Thymus (tissue), 11 donors: Measurements from ENCODE around the gene NR6A1. TPM values are rescaled to one million over a fixed set of nuclear protein-coding genes. Genes with fewer than 3 reads are reported as not detected.
"Not testable (repeated sequence)": the region's sequence is repeated elsewhere in the genome, so short reads cannot be mapped to it uniquely, and the experiment has no call there.

Experiments used
- DNase-seq, 9 donors: peaks; one replicate each; pipeline ENCODE4 v3.0.0-alpha.2; 2013; ENCODE audit warnings: low spot score in 9 of 9, low read depth in 6 of 9, missing footprints in 1 of 9
- H3K27ac ChIP-seq, 2 donors: one replicate each; pipeline ENCODE4 v1.5.1; 2013; ENCODE audit warnings: control low read depth in 1 of 2, low read depth in 1 of 2, low read length in 1 of 2, mild to moderate bottlenecking in 1 of 2, moderate library complexity in 1 of 2
- H3K27me3 ChIP-seq, 2 donors: one replicate each; pipeline ENCODE4 v1.5.1; 2013; ENCODE audit warnings: low read length in 1 of 2; ENCODE audit not compliant: control insufficient read depth in 2 of 2, insufficient read depth in 1 of 2
- H3K36me3 ChIP-seq, 2 donors: one replicate each; pipeline ENCODE4 v1.5.1; 2013; ENCODE audit warnings: low read length in 1 of 2, mild to moderate bottlenecking in 1 of 2, moderate library complexity in 1 of 2; ENCODE audit not compliant: control insufficient read depth in 2 of 2, insufficient read depth in 2 of 2
- H3K4me1 ChIP-seq, 2 donors: one replicate each; pipeline ENCODE4 v1.5.1; 2013; ENCODE audit warnings: low read length in 2 of 2; ENCODE audit not compliant: control insufficient read depth in 2 of 2, insufficient read depth in 2 of 2
- H3K4me3 ChIP-seq, 2 donors: one replicate each; pipeline ENCODE4 v1.5.1; 2013; ENCODE audit warnings: low read length in 2 of 2, control low read depth in 1 of 2, mild to moderate bottlenecking in 1 of 2
- H3K9me3 ChIP-seq, 2 donors: one replicate each; pipeline ENCODE4 v1.5.1; 2013; ENCODE audit warnings: low read length in 1 of 2, mild to moderate bottlenecking in 1 of 2; ENCODE audit not compliant: control insufficient read depth in 2 of 2, insufficient read depth in 1 of 2
- WGBS: extraction: QIAGEN DNeasy Blood & Tissue Kit; methylation state at CpG from one replicate; pipeline ENCODE4 v1.1.7; 2013; 5-methylcytosine and 5-hydroxymethylcytosine counted together
- polyA plus RNA-seq: library from polyadenylated mRNA; stranded (reverse); fragments of 200-250 nt; gene quantifications from one replicate; pipeline ENCODE4 v1.2.3, GENCODE V29; 2013
- total RNA-seq: library from RNA; stranded (reverse); fragments of 120-200 nt; gene quantifications from one replicate; pipeline ENCODE4 v1.2.4, GENCODE V29; 2013
- donor health status: healthy.

Gene NR6A1
- total and polyA plus RNA-seq, 2 donors = 0.47 to 0.52 TPM

DNA sequence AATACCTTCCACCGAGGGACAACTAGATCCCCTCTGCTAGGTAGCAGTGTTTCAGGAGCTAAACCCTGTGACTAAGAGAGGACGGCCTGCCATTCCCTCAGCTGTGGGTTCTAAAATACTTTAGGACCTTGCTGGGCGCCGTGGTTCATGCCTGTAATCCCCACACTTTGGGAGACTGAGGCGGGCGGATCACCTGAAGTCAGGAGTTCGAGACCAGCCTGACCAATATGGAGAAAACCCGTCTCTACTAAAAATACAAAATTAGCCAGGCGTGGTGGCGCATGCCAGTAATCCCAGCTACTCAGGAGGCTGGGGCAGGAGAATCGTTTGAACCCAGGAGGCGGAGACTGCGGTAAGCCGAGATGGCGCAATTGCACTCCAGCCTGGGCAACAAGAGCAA, 1.8 kb upstream of the NR6A1 start:
- H3K27me3 ChIP-seq = peaks cover 64 to 98% of the 10 kb centered on the region in 2 donors

DNA sequence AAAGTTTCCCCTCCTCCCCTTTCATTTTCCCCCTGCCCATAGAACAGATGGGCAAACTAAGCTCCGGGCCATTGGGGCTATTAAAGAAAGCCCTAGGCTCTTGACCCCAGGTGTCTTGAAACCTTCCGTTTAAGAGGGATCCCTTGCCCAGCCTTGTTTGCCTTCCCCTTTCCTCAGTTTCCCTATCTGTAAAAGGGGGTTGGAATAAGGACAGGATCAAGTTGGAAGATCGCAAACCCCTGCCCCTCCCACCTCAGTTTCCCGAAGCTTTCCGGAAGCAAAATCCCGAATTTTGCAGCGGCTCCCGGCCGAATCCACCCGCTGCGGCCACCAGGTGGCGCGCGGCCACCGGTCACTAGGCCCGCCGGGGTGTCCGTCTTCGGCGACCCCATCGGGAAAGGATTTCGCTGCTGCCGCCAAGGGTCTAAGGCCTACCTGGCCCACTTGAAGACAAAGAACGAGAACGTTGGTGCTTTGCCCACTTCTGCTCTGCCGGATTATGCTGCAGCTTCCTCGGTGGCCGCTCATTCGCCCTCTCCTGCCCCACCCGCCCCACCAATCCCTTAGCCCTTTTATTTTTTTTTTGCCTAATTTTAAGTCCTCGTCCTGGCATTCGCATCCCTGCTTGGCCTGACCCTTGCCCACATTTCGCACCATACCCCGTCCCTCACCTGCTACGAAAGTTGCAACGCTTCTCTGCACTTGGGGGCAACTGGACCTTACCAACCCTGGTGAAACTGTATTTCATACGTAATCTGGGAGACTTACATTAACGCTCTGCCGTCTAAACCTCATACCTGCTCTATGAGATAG, 962 bp upstream of the NR6A1 start:
- H3K36me3 ChIP-seq = no peaks in the 10 kb centered on the region
- peaks cover 0 to 4% of the 10 kb centered on the region in 2 donors for H3K9me3 ChIP-seq
- DNase-seq = peak in 2 of 9 donors; percentile 31 to 36
- peaks cover 11 to 23% of the 10 kb centered on the region in 2 donors for H3K4me1 ChIP-seq
- H3K27me3 ChIP-seq = peaks cover 64 to 98% of the 10 kb centered on the region in 2 donors
- H3K27ac ChIP-seq = no peak overlapping the region
- peak overlapping the region; percentile 45 to 78 for H3K4me3 ChIP-seq
- WGBS = 28% methylated on average over 39 of the region's 39 CpGs

More for the DNA sequence above, 1.8 kb upstream of the NR6A1 start:
- not testable (repeated sequence) for H3K9me3 ChIP-seq, DNase-seq, H3K36me3 ChIP-seq, H3K27ac ChIP-seq, H3K4me3 ChIP-seq
- H3K4me1 ChIP-seq = peaks cover 12 to 23% of the 10 kb centered on the region in 2 donors
- 95% methylated on average over 15 of the region's 15 CpGs for WGBS

DNA sequence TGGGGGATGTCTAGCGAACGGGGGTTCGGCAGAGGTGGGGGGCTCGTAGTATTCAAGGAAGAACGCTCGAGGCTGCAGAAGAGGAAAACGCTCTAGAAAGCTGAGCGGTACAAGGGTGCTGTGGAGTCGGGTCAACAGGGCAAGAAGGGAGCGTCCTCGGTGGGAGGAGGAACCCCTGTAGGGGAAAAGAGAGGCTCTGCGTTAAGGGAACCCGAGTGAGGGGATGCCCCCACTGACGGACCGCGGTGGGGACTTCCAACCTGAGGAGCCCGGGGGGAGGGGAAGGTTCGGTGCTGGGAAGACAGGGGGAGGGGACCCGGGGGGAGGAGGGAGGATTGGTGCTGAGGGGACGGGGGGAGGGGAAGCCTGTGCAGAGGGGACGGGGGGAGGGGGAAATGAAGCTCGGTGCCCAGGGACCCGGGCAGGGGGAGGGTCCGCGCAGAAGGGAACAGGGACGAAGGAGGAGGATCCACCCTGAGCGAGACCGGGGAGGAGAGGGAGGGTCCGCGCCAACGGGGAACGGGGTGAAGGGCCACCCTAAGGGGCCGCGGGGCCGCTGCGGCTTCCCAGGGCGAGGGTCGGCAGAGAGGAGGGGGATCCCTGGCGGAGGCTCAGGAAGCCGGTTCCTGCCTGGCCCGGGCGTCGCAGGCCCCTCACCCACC, 621 bp downstream of the NR6A1 start:
- H3K4me3 ChIP-seq = peak overlapping the region; percentile 43 to 78
- WGBS = 2% methylated on average over 43 of the region's 43 CpGs
- no peaks in the 10 kb centered on the region for H3K9me3 ChIP-seq
- H3K4me1 ChIP-seq = peaks cover 7 to 23% of the 10 kb centered on the region in 2 donors
- peak in 1 of 9 donors; percentile 35 for DNase-seq
- H3K36me3 ChIP-seq = no peaks in the 10 kb centered on the region
- peaks cover 54 to 95% of the 10 kb centered on the region in 2 donors for H3K27me3 ChIP-seq
- H3K27ac ChIP-seq = no peak overlapping the region

DNA sequence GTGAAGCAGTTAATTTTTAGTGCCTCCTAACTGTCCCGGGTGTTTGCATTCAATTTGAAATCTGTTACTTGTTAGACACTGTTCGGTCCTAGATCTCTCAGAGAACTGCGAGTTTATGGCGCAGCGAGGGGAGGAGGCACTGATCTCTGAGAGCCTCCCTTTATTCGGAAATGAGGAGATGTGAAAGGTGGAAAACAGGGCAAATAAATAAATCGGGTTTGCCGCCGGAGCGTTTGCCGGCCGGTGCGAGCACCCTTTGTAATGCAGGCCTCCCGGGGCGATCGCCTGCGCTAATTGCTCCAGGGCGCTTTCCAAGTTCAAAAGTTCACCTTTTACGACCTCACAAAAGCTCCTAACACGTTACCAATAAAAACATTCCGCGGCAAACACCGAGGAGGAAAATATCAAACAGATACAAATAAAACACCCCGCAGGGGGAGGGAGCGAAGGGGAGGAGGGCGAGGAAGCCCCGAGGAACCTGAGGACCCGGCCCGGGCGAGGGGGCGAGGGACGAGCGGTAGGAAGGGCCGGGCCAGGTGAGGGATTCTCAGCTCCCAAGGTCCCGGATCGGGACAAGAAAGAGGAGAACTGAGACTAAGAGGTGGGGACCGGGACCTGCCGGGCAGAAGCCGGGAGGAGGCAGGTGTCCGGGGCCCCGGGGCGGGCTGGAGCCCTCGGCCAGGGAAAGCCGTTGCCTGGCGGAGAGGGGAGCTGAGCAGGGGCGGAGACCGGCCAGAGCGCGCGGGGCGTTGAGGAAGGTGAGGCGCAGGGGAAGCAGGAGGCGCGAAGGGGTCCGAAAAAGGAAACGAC, 1.4 kb downstream of the NR6A1 start:
- DNase-seq = peak in 1 of 9 donors; percentile 30
- Histone ChIP-seq H3K36me3 (no peaks in the 10 kb centered on the region), H3K9me3 (no peaks in the 10 kb centered on the region), H3K27ac (no peak overlapping the region), H3K27me3 (peaks cover 54 to 90% of the 10 kb centered on the region in 2 donors), H3K4me1 (peaks cover 7 to 23% of the 10 kb centered on the region in 2 donors), H3K4me3 (peak overlapping the region; percentile 43 to 78)
- WGBS = 2% methylated on average over 56 of the region's 56 CpGs

GRCh38 chr9:124768750-124769548, 2.2 kb downstream of the NR6A1 start:
- DNase-seq = peak in 1 of 9 donors; percentile 22
- H3K27me3 ChIP-seq = peaks cover 53 to 82% of the 10 kb centered on the region in 2 donors
- H3K36me3 ChIP-seq = no peaks in the 10 kb centered on the region
- H3K4me1 ChIP-seq = peaks cover 7 to 23% of the 10 kb centered on the region in 2 donors
- 43% methylated on average over 11 of the region's 11 CpGs for WGBS
- H3K4me3 ChIP-seq = no peak overlapping the region
- no peaks in the 10 kb centered on the region for H3K9me3 ChIP-seq
- no peak overlapping the region for H3K27ac ChIP-seq

- no peak for DNase-seq
- no peak overlapping the region for H3K4me3 ChIP-seq
- WGBS = 86% methylated on average over 3 of the region's 3 CpGs
- H3K9me3 ChIP-seq = no peaks in the 10 kb centered on the region
- H3K36me3 ChIP-seq = no peaks in the 10 kb centered on the region
- H3K27ac ChIP-seq = no peak overlapping the region
- H3K27me3 ChIP-seq = peaks cover 48 to 76% of the 10 kb centered on the region in 2 donors
- peaks cover 7 to 23% of the 10 kb centered on the region in 2 donors for H3K4me1 ChIP-seq
These were observed 2.8 kb downstream of the NR6A1 start for GRCh38 chr9:124768334-124768733.

GRCh38 chr9:124767821-124768220, 3.3 kb downstream of the NR6A1 start:
- Histone ChIP-seq H3K9me3 (no peaks in the 10 kb centered on the region), H3K4me1 (peaks cover 7 to 23% of the 10 kb centered on the region in 2 donors), H3K36me3 (no peaks in the 10 kb centered on the region), H3K27me3 (peaks cover 48 to 70% of the 10 kb centered on the region in 2 donors), H3K27ac (no peak overlapping the region), H3K4me3 (no peak overlapping the region)
- DNase-seq = no peak
- 90% methylated on average over 2 of the region's 2 CpGs for WGBS

- Histone ChIP-seq H3K27me3 (peaks cover 45 to 62% of the 10 kb centered on the region in 2 donors), H3K36me3 (no peaks in the 10 kb centered on the region), H3K4me1 (peaks cover 6 to 21% of the 10 kb centered on the region in 2 donors), H3K27ac (no peak overlapping the region), H3K4me3 (no peak overlapping the region), H3K9me3 (no peaks in the 10 kb centered on the region)
- 92% methylated on average over 4 of the region's 4 CpGs for WGBS
- DNase-seq = no peak
These were observed 4.1 kb downstream of the NR6A1 start for GRCh38 chr9:124766815-124767554.
